Measurements from ENCODE around the gene ACADVL. TPM values are rescaled to one million over a fixed set of nuclear protein-coding genes. Genes with fewer than 3 reads are reported as not detected.

ACADVL gene
- total and polyA plus RNA-seq, 8 donors: 348 to 3,058 (median 733) TPM

GRCh38 chr17:7228920-7229319, 9.2 kb downstream of the ACADVL start:
- DNase-seq: no peak
- 87 to 92% (median 88%) methylated on average over 10 to 14 of the region's 14 CpGs for WGBS, 5 donors
- intact Hi-C loops (cut with DNase I; ENCODE audit: low total_unique reads): no loop called here

DNA sequence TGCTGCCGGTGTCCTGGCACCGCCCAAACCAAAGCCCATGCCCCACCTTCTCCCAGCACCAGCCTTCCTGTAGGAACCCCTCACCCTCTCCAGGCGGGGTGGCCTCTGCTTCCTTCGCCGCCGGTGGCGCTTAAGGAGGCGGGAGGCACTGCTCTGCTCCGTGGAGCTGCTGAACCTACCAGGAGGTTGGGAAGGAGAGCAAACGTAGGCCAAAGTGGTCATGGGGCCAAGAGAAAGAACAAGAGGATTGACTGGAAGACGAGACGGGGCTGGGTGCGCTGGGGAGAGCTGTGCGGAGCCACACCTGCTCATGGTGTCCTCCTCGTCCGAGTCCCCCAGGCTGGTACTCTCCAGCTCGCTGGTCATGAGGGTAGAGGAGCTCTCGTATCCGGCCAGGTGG, 9.8 kb downstream of the ACADVL start:
- no peak overlapping the region for H3K4me3 ChIP-seq
- TF ChIP-seq POLR2AphosphoS5 (IDR thresholded peaks at IDR 0.05) (no peak), EP300 (IDR thresholded peaks at IDR 0.05) (no peak), POLR2A (IDR thresholded peaks at IDR 0.05) (no peak)
- TF ChIP-seq, protein P1, sequence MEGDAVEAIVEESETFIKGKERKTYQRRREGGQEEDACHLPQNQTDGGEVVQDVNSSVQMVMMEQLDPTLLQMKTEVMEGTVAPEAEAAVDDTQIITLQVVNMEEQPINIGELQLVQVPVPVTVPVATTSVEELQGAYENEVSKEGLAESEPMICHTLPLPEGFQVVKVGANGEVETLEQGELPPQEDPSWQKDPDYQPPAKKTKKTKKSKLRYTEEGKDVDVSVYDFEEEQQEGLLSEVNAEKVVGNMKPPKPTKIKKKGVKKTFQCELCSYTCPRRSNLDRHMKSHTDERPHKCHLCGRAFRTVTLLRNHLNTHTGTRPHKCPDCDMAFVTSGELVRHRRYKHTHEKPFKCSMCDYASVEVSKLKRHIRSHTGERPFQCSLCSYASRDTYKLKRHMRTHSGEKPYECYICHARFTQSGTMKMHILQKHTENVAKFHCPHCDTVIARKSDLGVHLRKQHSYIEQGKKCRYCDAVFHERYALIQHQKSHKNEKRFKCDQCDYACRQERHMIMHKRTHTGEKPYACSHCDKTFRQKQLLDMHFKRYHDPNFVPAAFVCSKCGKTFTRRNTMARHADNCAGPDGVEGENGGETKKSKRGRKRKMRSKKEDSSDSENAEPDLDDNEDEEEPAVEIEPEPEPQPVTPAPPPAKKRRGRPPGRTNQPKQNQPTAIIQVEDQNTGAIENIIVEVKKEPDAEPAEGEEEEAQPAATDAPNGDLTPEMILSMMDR (IDR thresholded peaks at IDR 0.05): no peak
- no peaks in the 10 kb centered on the region for H3K27me3 ChIP-seq
- intact Hi-C loops (cut with DNase I; ENCODE audit: low total_unique reads): no loop called here
- H3K27ac ChIP-seq: no peak overlapping the region
- H3K4me1 ChIP-seq: peaks cover 18 to 43% (median 30%) of the 10 kb centered on the region in 4 donors
- DNase-seq: no peak
- 92 to 97% (median 96%) methylated on average over 16 to 19 of the region's 19 CpGs for WGBS, 5 donors
- H3K9me3 ChIP-seq: no peaks in the 10 kb centered on the region
- H3K36me3 ChIP-seq: peaks cover 53 to 62% (median 62%) of the 10 kb centered on the region in 4 donors

More at GRCh38 chr17:7228920-7229319, 9.2 kb downstream of the ACADVL start:
- no peak for TF ChIP-seq POLR2A (IDR thresholded peaks at IDR 0.05)
- TF ChIP-seq, protein P1 (IDR thresholded peaks at IDR 0.05): no peak
- TF ChIP-seq POLR2AphosphoS5 (IDR thresholded peaks at IDR 0.05): no peak
- no peak for TF ChIP-seq EP300 (IDR thresholded peaks at IDR 0.05)
- Histone ChIP-seq H3K36me3 (peaks cover 58 to 68% (median 68%) of the 10 kb centered on the region in 4 donors), H3K27me3 (no peaks in the 10 kb centered on the region), H3K4me3 (no peak overlapping the region), H3K4me1 (peaks cover 18 to 48% (median 29%) of the 10 kb centered on the region in 4 donors), H3K27ac (no peak overlapping the region), H3K9me3 (no peaks in the 10 kb centered on the region)

DNA sequence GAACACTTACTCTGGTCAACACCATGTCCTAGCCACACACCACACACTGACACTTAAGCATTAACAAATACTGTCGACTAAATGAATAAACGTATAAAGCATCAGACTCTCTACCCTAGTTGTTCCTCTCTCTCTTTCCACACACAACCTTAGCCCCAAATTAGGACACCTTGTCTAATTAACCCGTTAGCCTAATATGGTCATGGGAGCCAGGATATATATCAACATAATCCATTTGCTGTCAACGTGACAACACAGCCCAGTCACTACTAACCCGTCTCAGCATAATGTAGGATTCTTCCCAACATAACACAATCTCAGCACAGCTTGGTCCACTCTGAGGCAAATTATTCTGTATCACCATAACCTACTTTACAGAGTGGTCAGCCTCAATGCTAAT, 12.4 kb downstream of the ACADVL start:
- WGBS, 5 donors: 71 to 87% (median 78%) methylated on average over 5 of the region's 5 CpGs

DNA sequence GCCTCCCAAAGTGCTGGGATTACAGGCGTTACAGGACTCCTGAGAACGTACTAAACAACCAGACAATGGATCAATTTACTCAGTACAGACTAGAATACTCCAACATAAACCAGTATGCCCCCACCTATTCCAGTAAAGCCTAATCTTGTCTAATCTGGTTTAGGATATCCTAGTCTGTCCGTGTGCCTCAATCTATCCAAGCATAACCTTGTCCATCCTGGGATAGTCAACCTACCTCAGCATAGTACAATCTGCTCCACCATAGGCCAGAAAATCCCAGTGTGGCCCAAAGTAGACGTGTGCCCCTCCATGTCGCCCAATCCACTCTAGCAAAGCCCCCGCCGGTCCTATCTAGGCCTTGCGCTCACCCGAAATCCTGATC, 14.0 kb downstream of the ACADVL start:
- intact Hi-C loops (cut with DNase I; ENCODE audit: low total_unique reads): no loop called here
- H3K9me3 ChIP-seq: no peaks in the 10 kb centered on the region
- peak overlapping the region; percentile 63 to 99 (median 89) for H3K4me3 ChIP-seq
- peaks cover 33 to 43% (median 40%) of the 10 kb centered on the region in 4 donors for H3K36me3 ChIP-seq
- H3K27ac ChIP-seq: peak overlapping the region; percentile 76 to 94 (median 91)
- peaks cover 37 to 64% (median 57%) of the 10 kb centered on the region in 4 donors for H3K4me1 ChIP-seq
- H3K27me3 ChIP-seq: no peaks in the 10 kb centered on the region
- TF ChIP-seq POLR2A (IDR thresholded peaks at IDR 0.05): no peak
- TF ChIP-seq POLR2AphosphoS5 (IDR thresholded peaks at IDR 0.05): no peak
- no peak for TF ChIP-seq EP300 (IDR thresholded peaks at IDR 0.05)
- TF ChIP-seq, protein P1 (IDR thresholded peaks at IDR 0.05): no peak
- DNase-seq: no peak
- WGBS, 5 donors: 1 to 3% (median 2%) methylated on average over 9 of the region's 9 CpGs

More for the DNA sequence above, 12.4 kb downstream of the ACADVL start:
- Histone ChIP-seq H3K27me3 (no peaks in the 10 kb centered on the region), H3K36me3 (peaks cover 42 to 58% (median 55%) of the 10 kb centered on the region in 4 donors), H3K27ac (no peak overlapping the region), H3K4me3 (peak overlapping the region in 1 of 4 donors; percentile 99), H3K9me3 (no peaks in the 10 kb centered on the region), H3K4me1 (peaks cover 32 to 58% (median 50%) of the 10 kb centered on the region in 4 donors)
- intact Hi-C loops (cut with DNase I; ENCODE audit: low total_unique reads): no loop called here
- no peak for DNase-seq
- TF ChIP-seq EP300 (IDR thresholded peaks at IDR 0.05) (no peak), POLR2AphosphoS5 (IDR thresholded peaks at IDR 0.05) (no peak)
- TF ChIP-seq, protein P1 (IDR thresholded peaks at IDR 0.05): no peak
